ENCODE data around the gene FAM3A. TPM values are rescaled to one million over a fixed set of nuclear protein-coding genes. Genes with fewer than 3 reads are reported as not detected.

FAM3A gene
- total and polyA plus RNA-seq, 2 experiments from 2014 or later, result 12.0 to 16.5 TPM

DNA sequence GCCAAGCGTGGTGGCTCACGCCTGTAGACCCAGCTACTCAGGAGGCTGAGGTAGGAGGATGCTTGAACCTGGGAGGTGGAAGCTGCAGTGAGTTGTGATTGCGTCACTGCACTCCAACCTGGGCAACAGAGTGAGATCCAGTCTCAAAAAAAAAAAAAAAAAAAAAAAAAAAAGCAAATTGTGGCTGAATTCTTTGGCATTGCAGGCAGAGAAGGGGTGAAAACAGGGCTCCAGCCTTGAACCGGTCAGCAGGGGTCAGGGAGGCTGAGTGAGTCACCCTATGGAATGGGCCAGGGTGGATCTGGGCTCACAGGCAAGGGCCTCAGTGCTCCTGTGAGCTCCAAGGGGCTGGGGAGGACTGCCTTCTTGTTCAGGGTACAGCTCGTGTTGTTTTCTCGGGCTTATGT, 13.2 kb upstream of the FAM3A start:
- no peak overlapping the region for H3K27ac Mint-ChIP-seq
- H3K4me3 Mint-ChIP-seq, result no peak overlapping the region
- ATAC-seq (no peak), DNase-seq (ENCODE audit: low spot score) (no peak)
- TF ChIP-seq, protein P1, sequence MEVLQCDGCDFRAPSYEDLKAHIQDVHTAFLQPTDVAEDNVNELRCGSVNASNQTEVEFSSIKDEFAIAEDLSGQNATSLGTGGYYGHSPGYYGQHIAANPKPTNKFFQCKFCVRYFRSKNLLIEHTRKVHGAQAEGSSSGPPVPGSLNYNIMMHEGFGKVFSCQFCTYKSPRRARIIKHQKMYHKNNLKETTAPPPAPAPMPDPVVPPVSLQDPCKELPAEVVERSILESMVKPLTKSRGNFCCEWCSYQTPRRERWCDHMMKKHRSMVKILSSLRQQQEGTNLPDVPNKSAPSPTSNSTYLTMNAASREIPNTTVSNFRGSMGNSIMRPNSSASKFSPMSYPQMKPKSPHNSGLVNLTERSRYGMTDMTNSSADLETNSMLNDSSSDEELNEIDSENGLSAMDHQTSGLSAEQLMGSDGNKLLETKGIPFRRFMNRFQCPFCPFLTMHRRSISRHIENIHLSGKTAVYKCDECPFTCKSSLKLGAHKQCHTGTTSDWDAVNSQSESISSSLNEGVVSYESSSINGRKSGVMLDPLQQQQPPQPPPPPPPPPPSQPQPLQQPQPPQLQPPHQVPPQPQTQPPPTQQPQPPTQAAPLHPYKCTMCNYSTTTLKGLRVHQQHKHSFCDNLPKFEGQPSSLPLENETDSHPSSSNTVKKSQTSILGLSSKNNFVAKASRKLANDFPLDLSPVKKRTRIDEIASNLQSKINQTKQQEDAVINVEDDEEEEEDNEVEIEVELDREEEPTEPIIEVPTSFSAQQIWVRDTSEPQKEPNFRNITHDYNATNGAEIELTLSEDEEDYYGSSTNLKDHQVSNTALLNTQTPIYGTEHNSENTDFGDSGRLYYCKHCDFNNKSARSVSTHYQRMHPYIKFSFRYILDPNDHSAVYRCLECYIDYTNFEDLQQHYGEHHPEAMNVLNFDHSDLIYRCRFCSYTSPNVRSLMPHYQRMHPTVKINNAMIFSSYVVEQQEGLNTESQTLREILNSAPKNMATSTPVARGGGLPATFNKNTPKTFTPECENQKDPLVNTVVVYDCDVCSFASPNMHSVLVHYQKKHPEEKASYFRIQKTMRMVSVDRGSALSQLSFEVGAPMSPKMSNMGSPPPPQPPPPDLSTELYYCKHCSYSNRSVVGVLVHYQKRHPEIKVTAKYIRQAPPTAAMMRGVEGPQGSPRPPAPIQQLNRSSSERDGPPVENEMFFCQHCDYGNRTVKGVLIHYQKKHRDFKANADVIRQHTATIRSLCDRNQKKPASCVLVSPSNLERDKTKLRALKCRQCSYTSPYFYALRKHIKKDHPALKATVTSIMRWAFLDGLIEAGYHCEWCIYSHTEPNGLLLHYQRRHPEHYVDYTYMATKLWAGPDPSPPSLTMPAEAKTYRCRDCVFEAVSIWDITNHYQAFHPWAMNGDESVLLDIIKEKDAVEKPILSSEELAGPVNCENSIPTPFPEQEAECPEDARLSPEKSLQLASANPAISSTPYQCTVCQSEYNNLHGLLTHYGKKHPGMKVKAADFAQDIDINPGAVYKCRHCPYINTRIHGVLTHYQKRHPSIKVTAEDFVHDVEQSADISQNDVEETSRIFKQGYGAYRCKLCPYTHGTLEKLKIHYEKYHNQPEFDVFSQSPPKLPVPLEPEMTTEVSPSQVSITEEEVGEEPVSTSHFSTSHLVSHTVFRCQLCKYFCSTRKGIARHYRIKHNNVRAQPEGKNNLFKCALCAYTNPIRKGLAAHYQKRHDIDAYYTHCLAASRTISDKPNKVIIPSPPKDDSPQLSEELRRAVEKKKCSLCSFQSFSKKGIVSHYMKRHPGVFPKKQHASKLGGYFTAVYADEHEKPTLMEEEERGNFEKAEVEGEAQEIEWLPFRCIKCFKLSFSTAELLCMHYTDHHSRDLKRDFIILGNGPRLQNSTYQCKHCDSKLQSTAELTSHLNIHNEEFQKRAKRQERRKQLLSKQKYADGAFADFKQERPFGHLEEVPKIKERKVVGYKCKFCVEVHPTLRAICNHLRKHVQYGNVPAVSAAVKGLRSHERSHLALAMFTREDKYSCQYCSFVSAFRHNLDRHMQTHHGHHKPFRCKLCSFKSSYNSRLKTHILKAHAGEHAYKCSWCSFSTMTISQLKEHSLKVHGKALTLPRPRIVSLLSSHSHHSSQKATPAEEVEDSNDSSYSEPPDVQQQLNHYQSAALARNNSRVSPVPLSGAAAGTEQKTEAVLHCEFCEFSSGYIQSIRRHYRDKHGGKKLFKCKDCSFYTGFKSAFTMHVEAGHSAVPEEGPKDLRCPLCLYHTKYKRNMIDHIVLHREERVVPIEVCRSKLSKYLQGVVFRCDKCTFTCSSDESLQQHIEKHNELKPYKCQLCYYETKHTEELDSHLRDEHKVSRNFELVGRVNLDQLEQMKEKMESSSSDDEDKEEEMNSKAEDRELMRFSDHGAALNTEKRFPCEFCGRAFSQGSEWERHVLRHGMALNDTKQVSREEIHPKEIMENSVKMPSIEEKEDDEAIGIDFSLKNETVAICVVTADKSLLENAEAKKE (CRISPR knock-in tag; IDR thresholded peaks at IDR 0.05), result no peak
- no peak for TF ChIP-seq ZNF331 (CRISPR knock-in tag; IDR thresholded peaks at IDR 0.05; ENCODE audit: low read depth)
- TF ChIP-seq, protein P2, sequence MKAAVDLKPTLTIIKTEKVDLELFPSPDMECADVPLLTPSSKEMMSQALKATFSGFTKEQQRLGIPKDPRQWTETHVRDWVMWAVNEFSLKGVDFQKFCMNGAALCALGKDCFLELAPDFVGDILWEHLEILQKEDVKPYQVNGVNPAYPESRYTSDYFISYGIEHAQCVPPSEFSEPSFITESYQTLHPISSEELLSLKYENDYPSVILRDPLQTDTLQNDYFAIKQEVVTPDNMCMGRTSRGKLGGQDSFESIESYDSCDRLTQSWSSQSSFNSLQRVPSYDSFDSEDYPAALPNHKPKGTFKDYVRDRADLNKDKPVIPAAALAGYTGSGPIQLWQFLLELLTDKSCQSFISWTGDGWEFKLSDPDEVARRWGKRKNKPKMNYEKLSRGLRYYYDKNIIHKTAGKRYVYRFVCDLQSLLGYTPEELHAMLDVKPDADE (IDR thresholded peaks at IDR 0.05), result no peak
- no peak for TF ChIP-seq CREB1 (CRISPR knock-in tag; IDR thresholded peaks at IDR 0.05; ENCODE audit: low read depth)
- no peak for TF ChIP-seq EZH2 (IDR thresholded peaks at IDR 0.05; ENCODE audit: low read depth, unreplicated experiment)
- TF ChIP-seq, protein P3, sequence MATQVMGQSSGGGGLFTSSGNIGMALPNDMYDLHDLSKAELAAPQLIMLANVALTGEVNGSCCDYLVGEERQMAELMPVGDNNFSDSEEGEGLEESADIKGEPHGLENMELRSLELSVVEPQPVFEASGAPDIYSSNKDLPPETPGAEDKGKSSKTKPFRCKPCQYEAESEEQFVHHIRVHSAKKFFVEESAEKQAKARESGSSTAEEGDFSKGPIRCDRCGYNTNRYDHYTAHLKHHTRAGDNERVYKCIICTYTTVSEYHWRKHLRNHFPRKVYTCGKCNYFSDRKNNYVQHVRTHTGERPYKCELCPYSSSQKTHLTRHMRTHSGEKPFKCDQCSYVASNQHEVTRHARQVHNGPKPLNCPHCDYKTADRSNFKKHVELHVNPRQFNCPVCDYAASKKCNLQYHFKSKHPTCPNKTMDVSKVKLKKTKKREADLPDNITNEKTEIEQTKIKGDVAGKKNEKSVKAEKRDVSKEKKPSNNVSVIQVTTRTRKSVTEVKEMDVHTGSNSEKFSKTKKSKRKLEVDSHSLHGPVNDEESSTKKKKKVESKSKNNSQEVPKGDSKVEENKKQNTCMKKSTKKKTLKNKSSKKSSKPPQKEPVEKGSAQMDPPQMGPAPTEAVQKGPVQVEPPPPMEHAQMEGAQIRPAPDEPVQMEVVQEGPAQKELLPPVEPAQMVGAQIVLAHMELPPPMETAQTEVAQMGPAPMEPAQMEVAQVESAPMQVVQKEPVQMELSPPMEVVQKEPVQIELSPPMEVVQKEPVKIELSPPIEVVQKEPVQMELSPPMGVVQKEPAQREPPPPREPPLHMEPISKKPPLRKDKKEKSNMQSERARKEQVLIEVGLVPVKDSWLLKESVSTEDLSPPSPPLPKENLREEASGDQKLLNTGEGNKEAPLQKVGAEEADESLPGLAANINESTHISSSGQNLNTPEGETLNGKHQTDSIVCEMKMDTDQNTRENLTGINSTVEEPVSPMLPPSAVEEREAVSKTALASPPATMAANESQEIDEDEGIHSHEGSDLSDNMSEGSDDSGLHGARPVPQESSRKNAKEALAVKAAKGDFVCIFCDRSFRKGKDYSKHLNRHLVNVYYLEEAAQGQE (IDR thresholded peaks at IDR 0.05; ENCODE audit: unreplicated experiment), result no peak
- no peak for TF ChIP-seq NANOG (IDR thresholded peaks at IDR 0.05; ENCODE audit: borderline replicate concordance)
- no peak for TF ChIP-seq JUNB (IDR thresholded peaks at IDR 0.05; ENCODE audit: unreplicated experiment)
- TF ChIP-seq STAT1 (IDR thresholded peaks at IDR 0.05; ENCODE audit: unreplicated experiment), result no peak
- no peak for TF ChIP-seq EZH2phosphoT487 (IDR thresholded peaks at IDR 0.05; ENCODE audit: unreplicated experiment)
- TF ChIP-seq ZNF114 (CRISPR knock-in tag; IDR thresholded peaks at IDR 0.05), result no peak
- no peak for TF ChIP-seq POLR2AphosphoS5 (IDR thresholded peaks at IDR 0.05; ENCODE audit: low read depth)
- TF ChIP-seq, protein P4, sequence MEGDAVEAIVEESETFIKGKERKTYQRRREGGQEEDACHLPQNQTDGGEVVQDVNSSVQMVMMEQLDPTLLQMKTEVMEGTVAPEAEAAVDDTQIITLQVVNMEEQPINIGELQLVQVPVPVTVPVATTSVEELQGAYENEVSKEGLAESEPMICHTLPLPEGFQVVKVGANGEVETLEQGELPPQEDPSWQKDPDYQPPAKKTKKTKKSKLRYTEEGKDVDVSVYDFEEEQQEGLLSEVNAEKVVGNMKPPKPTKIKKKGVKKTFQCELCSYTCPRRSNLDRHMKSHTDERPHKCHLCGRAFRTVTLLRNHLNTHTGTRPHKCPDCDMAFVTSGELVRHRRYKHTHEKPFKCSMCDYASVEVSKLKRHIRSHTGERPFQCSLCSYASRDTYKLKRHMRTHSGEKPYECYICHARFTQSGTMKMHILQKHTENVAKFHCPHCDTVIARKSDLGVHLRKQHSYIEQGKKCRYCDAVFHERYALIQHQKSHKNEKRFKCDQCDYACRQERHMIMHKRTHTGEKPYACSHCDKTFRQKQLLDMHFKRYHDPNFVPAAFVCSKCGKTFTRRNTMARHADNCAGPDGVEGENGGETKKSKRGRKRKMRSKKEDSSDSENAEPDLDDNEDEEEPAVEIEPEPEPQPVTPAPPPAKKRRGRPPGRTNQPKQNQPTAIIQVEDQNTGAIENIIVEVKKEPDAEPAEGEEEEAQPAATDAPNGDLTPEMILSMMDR (conservative IDR thresholded peaks at IDR 0.05; ENCODE audit: low read depth in 2 of 2), result no peak
- H3K79me2 ChIP-seq (replicated peaks; ENCODE audit: insufficient read depth), result no peaks in the 10 kb centered on the region
- no peak overlapping the region for H3K27ac ChIP-seq (ENCODE audit: low read depth)
- H3K4me3 ChIP-seq, result no peak overlapping the region
- H3K36me3 ChIP-seq (ENCODE audit: insufficient read depth), result no peaks in the 10 kb centered on the region; the same call in 1 of the 2 replicates
- H3K27me3 Mint-ChIP-seq (ENCODE audit: insufficient read depth, low read depth, poor library complexity), result peaks cover 29% of the 10 kb centered on the region
- H3F3A ChIP-seq (replicated peaks; ENCODE audit: low read depth), result no peaks in the 10 kb centered on the region
- H3K9me2 ChIP-seq (ENCODE audit: insufficient read depth), result no peaks in the 10 kb centered on the region
- H3K4me1 ChIP-seq (ENCODE audit: insufficient read depth), result no peaks in the 10 kb centered on the region
- H2AFZ ChIP-seq, result no peak overlapping the region
- H3K27me3 ChIP-seq (ENCODE audit: insufficient read depth), result peaks cover 20% of the 10 kb centered on the region
- H3K4me1 Mint-ChIP-seq, result peaks cover 3% of the 10 kb centered on the region
- H4K20me1 ChIP-seq (replicated peaks; ENCODE audit: insufficient read depth), result no peaks in the 10 kb centered on the region
- H3K9me3 Mint-ChIP-seq, result 0 out of 3 replicates have a peak, but pooled peaks cover 3% of the 10 kb centered on the region
- H3K36me3 Mint-ChIP-seq (ENCODE audit: low read depth), result peaks cover 15% of the 10 kb centered on the region; the same call in 2 of the 3 replicates
- no peak overlapping the region for H3K4me2 ChIP-seq

Measured in GM23338 (cell line).